Upper lobe of right lung (tissue), 1 donor: ENCODE results near the gene GREB1. TPM values are rescaled to one million over a fixed set of nuclear protein-coding genes. Genes with fewer than 3 reads are reported as not detected.

Experiments
- ATAC-seq: fragments of 200-7000 bp; cut with Tn5 transposase; one replicate; pipeline ENCODE4 v1.9.1; 2020; ENCODE audit warnings: mild to moderate bottlenecking, moderate library complexity
- DNase-seq: peaks from one replicate; pipeline ENCODE4 v3.0.0-alpha.2; 2020
- H3K27ac ChIP-seq: fragments of 200-600 bp; one replicate; pipeline ENCODE4 v1.8.0; 2022
- H3K27me3 ChIP-seq: fragments of 200-600 bp; one replicate; pipeline ENCODE4 v1.8.0; 2022; ENCODE audit warnings: mild to moderate bottlenecking
- H3K36me3 ChIP-seq: fragments of 200-600 bp; one replicate; pipeline ENCODE4 v1.8.0; 2022
- H3K4me1 ChIP-seq: fragments of 200-600 bp; one replicate; pipeline ENCODE4 v1.8.0; 2022
- H3K4me3 ChIP-seq: fragments of 200-600 bp; one replicate; pipeline ENCODE4 v1.8.0; 2022; ENCODE audit warnings: mild to moderate bottlenecking
- H3K9me3 ChIP-seq: fragments of 200-600 bp; one replicate; pipeline ENCODE4 v1.8.0; 2022
- CTCF ChIP-seq: fragments of 200-600 bp; IDR thresholded peaks from one replicate; pipeline ENCODE4 v1.8.0; 2022; ENCODE audit warnings: antibody characterized with exemption
- intact Hi-C: fragments of 100-400 bp; cut with DNase I; formaldehyde crosslinking; loops from one replicate; pipeline ENCODE4 v1.11.0; 2022
- total RNA-seq: library from RNA; stranded (reverse); fragmentation: NEBNext Ultra II Directional; extraction: Animal tissue kit (Norgen Biotek cat#: 25700); gene quantifications from one replicate; pipeline ENCODE4 v1.2.1, GENCODE V29; 2021
- donor health status: DM: no; HTN: yes; CAD: no; lungs with severe emphysema.

Gene GREB1
- total RNA-seq, 1 donor from 2014 or later: 0.90 TPM

- DNase-seq (no peak), ATAC-seq (no peak)
- TF ChIP-seq CTCF: no peak
- H3K4me1 ChIP-seq: no peaks in the 10 kb centered on the region
- peaks cover 30% of the 10 kb centered on the region for H3K27me3 ChIP-seq
- no peak overlapping the region for H3K4me3 ChIP-seq
- H3K36me3 ChIP-seq: no peaks in the 10 kb centered on the region
- H3K9me3 ChIP-seq: no peaks in the 10 kb centered on the region
- intact Hi-C loops: no loop called here
- H3K27ac ChIP-seq: no peak overlapping the region
These were observed 145.8 kb downstream of the GREB1 start for GRCh38 chr2:11679486-11680181.

- TF ChIP-seq CTCF: no peak
- H3K36me3 ChIP-seq: no peaks in the 10 kb centered on the region
- peaks cover 30% of the 10 kb centered on the region for H3K27me3 ChIP-seq
- H3K4me1 ChIP-seq: no peaks in the 10 kb centered on the region
- no peak overlapping the region for H3K27ac ChIP-seq
- no peak overlapping the region for H3K4me3 ChIP-seq
- no peak for ATAC-seq
- H3K9me3 ChIP-seq: no peaks in the 10 kb centered on the region
- intact Hi-C loops: no loop called here
- no peak for DNase-seq
These were observed 146.5 kb downstream of the GREB1 start for GRCh38 chr2:11680182-11680900.

GRCh38 chr2:11680901-11681721, 147.3 kb downstream of the GREB1 start:
- H3K27me3 ChIP-seq: peaks cover 30% of the 10 kb centered on the region
- H3K4me1 ChIP-seq: no peaks in the 10 kb centered on the region
- DNase-seq (no peak), ATAC-seq (no peak)
- intact Hi-C loops: no loop called here
- H3K36me3 ChIP-seq: no peaks in the 10 kb centered on the region
- no peak overlapping the region for H3K27ac ChIP-seq
- no peak overlapping the region for H3K4me3 ChIP-seq
- TF ChIP-seq CTCF: no peak
- no peaks in the 10 kb centered on the region for H3K9me3 ChIP-seq

GRCh38 chr2:11681722-11682589, 148.1 kb downstream of the GREB1 start:
- H3K4me1 ChIP-seq: no peaks in the 10 kb centered on the region
- H3K9me3 ChIP-seq: no peaks in the 10 kb centered on the region
- H3K36me3 ChIP-seq: no peaks in the 10 kb centered on the region
- no peak overlapping the region for H3K4me3 ChIP-seq
- no peak for DNase-seq
- H3K27me3 ChIP-seq: peaks cover 26% of the 10 kb centered on the region
- peak; percentile 72 for TF ChIP-seq CTCF
- no peak overlapping the region for H3K27ac ChIP-seq
- intact Hi-C loops: no loop called here
- ATAC-seq: peak; percentile 73

- DNase-seq (no peak), ATAC-seq (no peak)
- H3K36me3 ChIP-seq: no peaks in the 10 kb centered on the region
- no peak overlapping the region for H3K27ac ChIP-seq
- no peaks in the 10 kb centered on the region for H3K4me1 ChIP-seq
- H3K9me3 ChIP-seq: no peaks in the 10 kb centered on the region
- H3K4me3 ChIP-seq: no peak overlapping the region
- intact Hi-C loops: no loop called here
- TF ChIP-seq CTCF: no peak
- peaks cover 21% of the 10 kb centered on the region for H3K27me3 ChIP-seq
These were observed 148.7 kb downstream of the GREB1 start for GRCh38 chr2:11682590-11682915.
